ELR (cell line): Measurements from ENCODE around the gene FTL.

Source experiments
- DNase-seq: peaks from one replicate; pipeline ENCODE4 v3.0.0-alpha.2; 2015; ENCODE audit warnings: low read depth

Gene FTL

GRCh38 chr19:48945817-48946216 is 19.3 kb upstream of the FTL start:
- DNase-seq, result no peak

GRCh38 chr19:48946463-48947257 is 18.4 kb upstream of the FTL start:
- DNase-seq, result no peak

GRCh38 chr19:48947258-48947542 is 17.9 kb upstream of the FTL start:
- no peak for DNase-seq

- DNase-seq, result no peak
Observed at GRCh38 chr19:48950159-48950558, 14.9 kb upstream of the FTL start.

GRCh38 chr19:48950830-48951519 is 14.1 kb upstream of the FTL start:
- no peak for DNase-seq

GRCh38 chr19:48953141-48953540 is 12.0 kb upstream of the FTL start:
- no peak for DNase-seq

- no peak for DNase-seq
Observed at GRCh38 chr19:48953990-48954594, 11.0 kb upstream of the FTL start.

- peak; percentile 97 for DNase-seq
Observed at GRCh38 chr19:48954595-48955307, 10.4 kb upstream of the FTL start, which contains the start of gene BAX. Gene BAX (plus strand): TSS chr19:48954875. CDS start chr19:48954929, 54 bp downstream.

- no peak for DNase-seq
Observed at GRCh38 chr19:48955308-48955958, 9.7 kb upstream of the FTL start.

GRCh38 chr19:48958006-48958405 is 7.1 kb upstream of the FTL start:
- DNase-seq, result no peak

GRCh38 chr19:48959341-48960239 is 5.5 kb upstream of the FTL start:
- no peak for DNase-seq

- peak; percentile 8 for DNase-seq
Observed at GRCh38 chr19:48961051-48961649, 4.0 kb upstream of the FTL start.

- no peak for DNase-seq
Observed at GRCh38 chr19:48961673-48962028, 3.5 kb upstream of the FTL start.

- DNase-seq, result peak; percentile 80
Observed at GRCh38 chr19:48962029-48962848, 2.9 kb upstream of the FTL start.

- no peak for DNase-seq
Observed at GRCh38 chr19:48962849-48963165, 2.3 kb upstream of the FTL start.

- peak; percentile 86 for DNase-seq
Observed at GRCh38 chr19:48963371-48964204, 1.5 kb upstream of the FTL start.

GRCh38 chr19:48964205-48965039 is 687 bp upstream of the FTL start:
- DNase-seq, result peak; percentile 65
